ENCODE results near the gene BRMS1L. TPM values are rescaled to one million over a fixed set of nuclear protein-coding genes. Genes with fewer than 3 reads are reported as not detected.
"Not testable (repeated sequence)": the region's sequence is repeated elsewhere in the genome, so short reads cannot be mapped to it uniquely, and the experiment has no call there.

Gene BRMS1L, protein sequence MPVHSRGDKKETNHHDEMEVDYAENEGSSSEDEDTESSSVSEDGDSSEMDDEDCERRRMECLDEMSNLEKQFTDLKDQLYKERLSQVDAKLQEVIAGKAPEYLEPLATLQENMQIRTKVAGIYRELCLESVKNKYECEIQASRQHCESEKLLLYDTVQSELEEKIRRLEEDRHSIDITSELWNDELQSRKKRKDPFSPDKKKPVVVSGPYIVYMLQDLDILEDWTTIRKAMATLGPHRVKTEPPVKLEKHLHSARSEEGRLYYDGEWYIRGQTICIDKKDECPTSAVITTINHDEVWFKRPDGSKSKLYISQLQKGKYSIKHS
- total RNA-seq = 13.0 TPM
- long read RNA-seq, transcript BRMS1L-201 (10 exons, 2,657 nt) = major isoform, 28 of 30 reads
- long read RNA-seq, partial matches to known transcripts = 0 of 30 reads
- long read RNA-seq, other reads (novel, unspliced or antisense) = 2 of 30 reads

DNA sequence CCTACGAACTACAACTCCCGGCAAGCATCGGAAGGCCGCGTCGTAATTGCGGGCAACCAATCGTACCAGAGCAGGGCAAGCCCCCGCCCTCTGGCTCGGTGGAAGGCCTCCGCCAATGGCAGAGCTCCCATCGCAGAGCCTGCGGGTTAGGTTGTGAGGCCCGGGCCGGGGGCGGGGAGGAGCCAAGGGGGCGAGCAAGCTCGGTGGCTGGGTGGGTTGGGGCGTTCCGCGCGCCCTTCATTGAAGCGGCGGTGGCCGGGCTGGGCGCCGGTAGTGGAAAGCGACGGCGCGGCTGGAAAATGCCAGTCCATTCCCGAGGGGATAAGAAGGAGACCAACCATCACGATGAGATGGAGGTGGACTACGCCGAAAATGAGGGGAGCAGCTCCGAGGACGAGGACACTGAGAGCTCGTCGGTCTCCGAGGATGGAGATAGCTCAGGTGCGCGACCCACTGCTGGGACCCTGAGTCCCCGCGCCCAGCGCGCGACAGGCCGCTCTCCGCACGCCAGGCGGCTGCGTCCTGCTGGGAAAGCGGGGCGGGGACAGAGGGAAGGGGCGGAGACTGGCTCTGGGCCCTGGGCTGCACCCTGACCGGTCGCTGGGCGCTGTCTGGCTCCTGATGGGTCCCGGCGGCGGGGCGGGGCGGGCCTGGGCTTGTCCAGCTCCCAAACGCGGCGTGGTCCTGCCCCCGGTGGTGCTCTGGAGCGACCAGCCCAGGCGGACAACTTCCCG, at the start of gene BRMS1L:
BRMS1L (plus strand) TSS at position 121 of the 734 bp plus-strand sequence; CDS start at position 300, 179 bp downstream.
- intact Hi-C loops (cut with micrococcal nuclease) = no loop called here
- ATAC-seq (peak; percentile 98), DNase-seq (peak; percentile 99)

DNA sequence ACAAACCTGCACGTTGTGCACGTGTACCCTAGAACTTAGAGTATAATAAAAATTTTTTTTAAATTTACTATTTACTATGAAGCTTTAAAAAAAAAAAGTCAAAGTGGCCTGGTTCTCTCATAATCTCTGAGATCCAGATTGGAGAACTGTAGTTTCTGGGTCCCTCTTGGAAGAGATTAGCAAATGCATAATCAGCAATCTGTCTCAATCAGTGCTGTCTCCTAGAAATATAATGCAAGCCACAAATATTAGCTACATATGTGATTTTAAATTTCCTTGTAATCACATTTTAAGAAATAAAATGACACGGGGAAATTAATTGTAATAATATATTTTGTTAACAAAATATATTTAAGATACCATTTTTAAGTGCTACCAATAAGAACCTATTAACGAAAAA, 49.3 kb upstream of the BRMS1L start:
- ATAC-seq (no peak), DNase-seq (no peak)
- intact Hi-C loops (cut with micrococcal nuclease) = no loop called here

DNA sequence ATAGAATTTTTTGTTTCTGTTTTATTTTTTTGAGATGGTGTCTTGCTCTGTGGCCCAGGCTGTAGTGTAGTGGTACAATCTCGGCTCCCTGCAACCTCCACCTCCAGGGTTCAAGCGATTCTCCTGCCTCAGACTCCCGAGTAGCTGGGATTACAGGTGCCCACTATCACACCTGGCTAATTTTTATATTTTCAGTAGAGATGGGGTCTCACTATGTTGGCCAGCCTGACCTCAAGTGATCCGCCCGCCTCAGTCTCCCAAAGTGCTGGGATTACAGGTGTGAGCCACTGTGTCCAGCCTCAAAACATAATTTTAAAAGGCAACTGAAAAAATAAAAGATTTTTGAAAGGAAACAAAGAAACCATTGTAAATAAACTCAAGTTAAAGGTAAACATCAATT, 48.6 kb upstream of the BRMS1L start:
- ATAC-seq; intact Hi-C loops (cut with micrococcal nuclease); DNase-seq: not testable (repeated sequence)

DNA sequence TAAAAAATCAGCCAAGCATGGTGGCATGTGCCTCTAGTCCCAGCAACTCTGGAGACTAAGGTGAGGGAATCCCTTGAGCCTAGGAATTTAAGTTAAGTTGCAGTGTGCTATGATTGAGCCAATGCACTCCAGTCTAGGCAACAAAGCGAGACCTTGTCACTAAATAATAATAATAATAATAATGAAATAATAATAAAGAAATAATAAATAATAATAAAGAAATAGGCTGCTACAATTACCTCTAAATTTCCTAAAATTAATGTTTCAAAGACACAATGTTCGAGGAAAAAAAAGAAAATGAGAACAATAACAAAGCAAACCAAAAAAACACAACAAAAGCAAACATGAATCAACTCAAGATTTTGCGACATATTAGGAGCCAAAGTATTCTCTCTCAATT, 46.8 kb upstream of the BRMS1L start:
- intact Hi-C loops (cut with micrococcal nuclease) = no loop called here
- no peak for ATAC-seq
- DNase-seq = no peak

DNA sequence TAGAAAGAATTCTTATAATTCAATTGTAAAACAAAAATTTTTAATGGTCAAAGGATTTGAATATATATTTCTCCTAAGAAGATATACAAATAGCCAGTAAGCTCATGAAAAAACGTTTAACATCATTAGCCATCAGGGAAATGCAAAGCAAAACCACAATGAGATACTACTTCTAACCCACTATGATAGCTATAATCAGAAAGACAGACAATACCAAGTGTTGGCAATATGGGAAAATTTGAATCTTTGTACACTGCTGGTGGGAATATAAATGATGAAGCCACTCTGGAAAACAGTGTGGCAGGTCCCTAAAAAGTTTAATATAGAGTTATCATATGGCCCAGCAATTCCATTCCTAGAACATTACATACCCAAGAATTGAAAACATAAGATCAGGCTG, 42.4 kb upstream of the BRMS1L start:
- DNase-seq (no peak), ATAC-seq (no peak)
- intact Hi-C loops (cut with micrococcal nuclease) = no loop called here

DNA sequence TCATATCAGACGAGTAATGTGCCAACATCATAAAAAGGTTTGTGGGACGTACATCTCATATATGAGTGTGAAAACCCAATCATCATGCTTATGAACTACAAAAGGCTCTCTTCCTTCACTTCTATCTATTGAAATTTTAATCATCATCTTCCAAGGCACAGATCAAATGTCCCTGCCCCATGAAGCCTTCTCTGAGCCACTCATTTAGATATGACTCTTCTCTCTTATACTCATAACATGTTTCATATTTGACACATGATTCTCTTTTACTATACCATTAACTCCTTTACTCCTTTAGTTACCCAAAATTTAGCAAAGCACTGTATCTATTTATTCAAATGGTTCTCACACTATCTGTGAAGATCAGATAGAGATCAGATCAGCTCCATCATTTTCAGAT, 39.3 kb upstream of the BRMS1L start:
- DNase-seq = no peak
- intact Hi-C loops (cut with micrococcal nuclease) = no loop called here
- no peak for ATAC-seq

DNA sequence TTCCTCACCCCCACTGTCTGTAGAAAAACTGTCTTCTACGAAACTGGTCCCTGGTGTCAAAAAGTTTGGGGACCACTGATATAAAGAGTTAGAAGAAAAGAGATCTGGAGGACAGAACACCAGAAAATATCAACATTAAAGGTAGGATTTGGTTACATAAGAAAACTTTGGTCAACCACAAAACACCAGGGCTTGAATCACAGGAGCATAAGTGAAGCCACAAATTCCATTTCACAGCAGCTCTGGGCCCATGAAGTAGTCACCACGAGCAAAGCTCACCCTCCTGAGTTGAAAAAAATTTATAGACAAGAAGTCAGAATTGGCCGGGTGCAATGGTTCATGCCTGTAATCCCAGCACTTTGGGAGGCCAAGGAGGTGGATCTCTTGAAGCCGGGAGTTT, 36.5 kb upstream of the BRMS1L start:
- ATAC-seq = no peak
- intact Hi-C loops (cut with micrococcal nuclease) = no loop called here
- no peak for DNase-seq

DNA sequence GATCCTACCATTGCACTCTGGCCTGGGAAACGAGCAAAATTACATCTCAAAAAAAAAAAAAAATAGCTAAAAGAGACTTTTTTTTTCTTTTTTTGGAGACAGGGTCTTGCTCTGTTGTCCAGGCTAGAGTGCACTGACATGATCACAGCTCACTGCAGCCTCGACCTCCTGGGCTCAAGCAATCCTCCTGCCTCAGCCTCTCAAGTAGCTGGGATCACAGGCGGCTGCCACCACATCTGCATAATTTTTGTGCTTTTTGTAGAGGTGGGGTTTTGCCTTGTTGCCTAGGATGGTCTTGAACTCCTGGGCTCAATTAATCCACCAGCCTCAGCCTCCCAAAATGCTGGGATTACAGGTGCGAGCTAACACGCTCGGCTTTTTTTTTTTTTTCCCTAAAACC, 28.3 kb upstream of the BRMS1L start:
- no peak for ATAC-seq
- intact Hi-C loops (cut with micrococcal nuclease) = no loop called here
- DNase-seq = no peak

DNA sequence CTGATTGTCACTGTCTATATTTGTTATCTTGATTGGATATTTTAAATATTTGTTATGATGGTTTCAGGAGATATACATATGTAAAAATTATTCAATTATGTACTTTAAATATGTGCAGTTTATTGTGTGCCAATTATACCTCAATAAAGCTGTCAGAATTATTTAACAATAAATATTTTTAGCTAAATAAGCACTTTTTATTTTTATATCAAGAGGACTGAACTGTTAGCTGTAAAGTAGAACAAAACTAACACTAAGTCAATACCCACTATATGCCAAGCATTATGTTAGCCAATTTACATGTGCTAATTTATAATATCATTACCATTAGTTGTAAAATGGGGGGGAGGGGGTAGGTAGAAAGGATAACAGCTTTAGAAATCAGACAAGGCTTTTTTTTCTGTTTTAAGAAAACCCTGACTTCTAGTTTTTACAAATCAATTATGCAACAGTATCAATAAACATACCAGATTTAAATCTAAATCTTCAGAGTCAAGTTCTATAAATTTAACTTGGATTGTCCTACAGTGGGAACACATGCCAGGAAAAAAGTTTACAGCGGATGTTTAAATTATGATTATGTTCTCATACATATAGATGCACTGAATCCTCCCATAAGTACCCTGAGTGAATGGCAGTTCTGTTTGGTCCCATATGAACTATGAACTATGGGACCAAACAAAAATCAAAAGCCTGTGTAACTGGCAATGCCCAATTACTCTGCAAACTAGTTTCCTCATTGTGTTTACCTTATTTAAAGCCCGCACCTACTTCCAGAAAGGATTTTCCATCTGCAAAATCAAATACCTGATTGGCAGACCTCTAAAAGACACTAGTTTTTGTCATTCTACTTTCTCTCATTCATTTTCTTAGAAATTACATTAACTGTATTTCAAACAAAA, 19.9 kb upstream of the BRMS1L start:
- ATAC-seq = no peak
- DNase-seq = no peak
- intact Hi-C loops (cut with micrococcal nuclease) = no loop called here

DNA sequence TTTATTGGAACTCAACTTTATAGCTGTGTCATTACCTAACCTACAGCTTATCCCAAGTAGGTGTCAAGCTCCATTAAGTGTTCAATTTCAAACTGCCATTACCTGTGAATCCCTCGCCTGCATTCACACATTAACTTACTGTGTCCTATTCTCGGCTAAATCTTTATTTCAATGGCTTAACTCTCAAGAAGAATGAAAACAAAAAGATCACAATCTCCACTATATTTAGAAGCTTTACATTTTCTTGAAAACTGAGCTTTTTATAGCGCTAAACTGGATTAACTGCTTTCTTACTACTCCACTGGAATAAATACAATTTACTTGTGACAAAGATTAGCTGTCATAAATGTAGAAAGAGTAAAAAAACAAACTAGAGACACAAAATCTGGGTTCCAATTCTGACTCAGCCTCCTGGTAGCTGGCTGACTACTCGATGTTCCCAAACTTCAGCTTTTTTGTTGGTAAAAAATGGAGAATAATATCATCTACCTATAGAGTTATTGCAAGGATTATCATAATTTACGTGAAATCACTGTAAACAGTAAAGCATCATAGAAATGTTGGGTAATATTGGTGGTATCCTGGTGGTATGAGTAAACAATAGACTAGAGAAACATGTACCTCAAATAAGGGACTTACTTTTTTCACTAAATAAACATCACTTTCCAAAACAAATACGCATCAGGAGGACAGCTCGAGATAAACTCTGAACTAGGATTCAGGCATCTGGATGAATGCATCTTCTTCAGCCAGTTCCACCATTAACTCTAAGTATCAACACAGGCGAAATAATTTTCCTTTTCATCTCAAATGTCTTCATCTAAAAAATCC, 18.8 kb upstream of the BRMS1L start:
- intact Hi-C loops (cut with micrococcal nuclease) = no loop called here
- DNase-seq = no peak
- no peak for ATAC-seq

DNA sequence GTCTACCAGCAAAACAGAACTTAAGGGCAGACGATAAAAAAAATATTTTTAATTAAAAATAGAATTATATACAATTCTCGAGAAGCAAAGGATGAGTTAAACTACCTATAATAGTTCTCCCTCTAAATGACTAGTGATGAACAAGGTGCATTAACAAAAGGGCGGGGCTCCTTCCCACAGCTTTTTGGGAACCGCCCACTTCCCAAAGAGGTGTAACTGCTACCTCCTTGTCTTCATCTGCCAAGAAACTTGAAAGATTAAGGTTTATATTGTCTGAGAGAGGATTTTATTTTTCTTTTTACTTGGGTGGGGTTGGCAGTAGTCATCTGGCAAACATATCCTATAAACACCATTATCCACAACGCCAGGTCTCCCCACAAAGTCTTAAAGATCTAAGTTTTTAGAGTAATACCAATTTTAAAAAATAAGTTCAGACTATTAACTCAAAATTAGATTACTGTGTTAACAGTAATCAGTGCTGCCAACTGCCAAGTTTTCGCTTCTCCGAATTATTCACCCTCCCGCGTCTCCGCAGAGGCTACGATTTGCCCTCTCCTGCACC, 18.0 kb upstream of the BRMS1L start:
- intact Hi-C loops (cut with micrococcal nuclease) = no loop called here
- DNase-seq (no peak), ATAC-seq (peak; percentile 7)

DNA sequence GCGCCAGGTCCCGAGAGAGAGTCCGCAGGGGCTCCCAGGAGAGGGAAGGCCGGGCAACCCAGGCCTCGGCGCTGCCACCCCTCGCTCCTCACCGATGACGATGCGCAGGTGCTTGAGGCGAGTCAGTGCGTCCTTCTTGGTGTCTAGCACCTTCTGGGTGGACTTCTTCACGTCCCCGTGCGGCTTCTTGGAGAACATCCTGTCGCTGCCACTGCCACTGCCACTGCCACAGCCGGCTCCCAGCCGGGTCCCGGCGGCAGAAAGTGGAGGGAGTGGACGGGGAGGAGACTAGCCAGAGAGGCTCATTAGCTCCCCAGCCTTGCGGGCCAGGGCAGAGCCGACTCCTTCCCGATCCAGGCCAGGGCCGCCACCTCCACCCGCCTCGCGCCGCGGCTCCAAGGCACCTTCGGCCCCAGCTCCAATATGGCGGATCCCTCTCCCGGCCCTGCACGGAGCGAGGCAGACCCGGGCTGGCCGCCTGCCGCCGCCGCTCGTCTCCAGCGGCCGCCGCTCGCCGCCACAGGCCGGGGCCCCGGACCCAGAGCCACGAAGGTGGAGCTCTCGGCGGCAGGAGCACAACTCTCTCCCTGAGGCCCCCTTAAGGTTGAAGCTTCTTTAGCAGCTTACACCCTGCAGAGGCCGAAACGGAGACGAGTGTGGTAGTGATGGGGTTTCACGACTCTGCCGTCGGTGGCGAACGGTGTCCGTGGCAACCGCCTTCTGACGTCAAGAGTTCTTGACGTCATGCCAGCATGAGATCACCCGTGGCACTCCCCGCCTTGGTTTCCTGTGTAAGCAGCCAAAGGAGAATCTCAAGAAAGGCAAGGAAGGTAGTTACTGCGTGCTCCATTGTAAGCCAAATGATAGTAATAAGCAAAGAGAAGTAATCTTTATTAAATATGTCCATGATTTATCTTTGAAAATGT, 17.2 kb upstream of the BRMS1L start, which contains the start of gene RALGAPA1:
RALGAPA1 (minus strand) TSS at position 658 of the 926 bp plus-strand sequence; CDS start at position 198, 460 bp downstream.
- intact Hi-C loops (cut with micrococcal nuclease) = not testable (repeated sequence)
- DNase-seq (peak; percentile 93), ATAC-seq (peak; percentile 99)

DNA sequence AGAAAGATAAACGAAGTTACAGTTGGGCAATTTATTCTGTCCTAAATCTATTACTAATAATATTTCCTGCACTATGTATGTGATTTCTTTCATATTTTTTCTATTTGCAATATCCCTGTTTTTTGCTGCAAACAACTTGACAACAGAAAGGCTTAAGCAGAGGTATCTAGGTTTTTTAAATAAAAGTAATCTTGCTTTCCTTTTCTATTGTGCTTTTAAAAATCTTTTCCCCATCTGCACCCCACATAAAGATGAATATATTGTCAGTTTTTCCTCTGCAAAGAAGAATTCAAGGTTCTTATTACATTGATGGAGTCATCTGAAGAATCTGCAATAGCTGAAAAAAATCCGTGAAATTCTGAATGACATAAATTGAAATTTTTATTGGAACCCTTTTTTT, 16.5 kb upstream of the BRMS1L start:
- no peak for ATAC-seq
- intact Hi-C loops (cut with micrococcal nuclease) = no loop called here
- no peak for DNase-seq

DNA sequence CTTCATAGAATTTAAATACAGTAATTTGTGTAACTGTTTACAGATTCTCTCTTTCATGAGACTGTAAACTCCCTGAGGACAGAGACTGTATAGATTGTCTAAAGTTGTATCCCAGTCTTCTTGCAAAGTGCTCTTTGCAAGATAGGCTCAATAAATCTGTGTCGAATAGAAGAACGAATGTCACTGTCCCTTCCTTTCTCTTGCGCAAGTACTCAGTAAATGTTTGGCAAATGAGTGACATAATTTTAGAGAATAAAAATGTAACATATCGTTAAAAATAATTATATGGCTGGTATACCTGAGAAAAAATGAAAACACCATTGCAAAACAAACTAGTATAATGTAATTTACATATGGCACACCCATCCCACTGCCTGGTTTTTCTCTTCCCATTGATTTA, 15.2 kb upstream of the BRMS1L start:
- no peak for DNase-seq
- no peak for ATAC-seq
- intact Hi-C loops (cut with micrococcal nuclease) = no loop called here

DNA sequence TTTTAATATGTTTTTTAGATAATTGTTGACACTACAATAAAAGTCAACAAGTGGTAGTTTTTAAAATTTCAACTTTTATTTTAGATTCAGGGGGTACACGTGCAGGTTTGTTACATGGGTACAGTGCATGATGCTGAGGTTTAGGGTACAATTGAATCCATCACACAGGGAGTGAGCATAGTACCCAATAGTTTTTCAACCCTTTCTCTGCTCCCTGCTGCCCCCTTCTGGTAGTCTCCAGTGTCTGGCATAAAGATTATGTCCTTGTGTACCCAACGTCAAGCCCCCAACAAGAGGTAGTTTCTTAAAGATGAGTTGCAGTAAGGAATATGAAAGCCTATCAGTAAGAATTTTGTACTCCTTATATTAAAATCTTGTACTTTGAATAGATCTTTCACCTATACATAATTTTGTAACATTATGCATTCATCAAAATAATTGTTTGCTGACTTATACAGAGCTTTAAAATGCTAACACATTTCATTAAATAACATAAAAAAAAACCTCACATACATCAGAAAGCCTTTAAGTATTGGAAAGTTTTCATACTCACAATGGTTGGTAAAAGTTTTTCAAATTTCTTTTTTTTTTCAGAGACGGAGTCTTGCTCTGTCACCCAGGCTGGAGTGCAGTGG, 11.7 kb upstream of the BRMS1L start:
- ATAC-seq (peak; percentile 54), DNase-seq (no peak)
- intact Hi-C loops (cut with micrococcal nuclease) = no loop called here

DNA sequence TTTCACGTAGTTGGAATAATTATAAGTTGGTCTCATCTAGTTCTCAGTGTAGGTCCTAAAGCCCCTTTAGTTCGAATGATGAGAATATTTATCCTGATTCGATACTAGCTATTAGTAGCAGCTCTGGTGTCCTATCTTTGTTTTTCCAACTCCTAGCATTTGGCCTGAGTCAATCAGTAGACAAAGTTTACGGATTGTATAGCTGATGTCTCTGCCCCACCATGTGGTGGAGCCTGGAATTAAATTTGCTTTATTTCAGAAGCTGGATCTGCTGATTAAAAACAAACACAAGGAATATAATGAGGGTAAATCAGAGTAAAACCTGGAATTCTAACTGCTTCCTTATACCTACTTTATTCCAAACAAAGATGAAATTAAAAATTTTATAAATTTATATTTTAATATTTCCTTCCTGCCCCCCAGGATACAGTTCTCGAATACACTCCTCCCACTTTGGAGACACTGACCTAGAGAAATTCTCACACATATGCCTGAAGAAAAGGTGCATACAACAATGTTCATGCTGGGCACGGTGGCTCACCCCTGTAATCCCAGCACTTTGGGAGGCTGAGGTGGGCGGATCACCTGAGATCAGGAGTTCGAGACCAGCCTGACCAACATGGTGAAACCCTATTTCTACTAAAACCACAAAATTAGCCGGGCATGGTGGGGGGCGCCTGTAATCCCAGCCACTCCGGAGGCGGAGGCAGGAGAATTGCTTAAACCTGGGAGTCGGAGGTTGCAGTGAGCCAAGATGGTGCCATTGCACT, 7.6 kb upstream of the BRMS1L start:
- intact Hi-C loops (cut with micrococcal nuclease) = no loop called here
- peak; percentile 60 for ATAC-seq

More for the DNA sequence above, 7.6 kb upstream of the BRMS1L start:
- no peak for DNase-seq

All from left ventricle myocardium superior (tissue), 1 donor.